Inflammatory macrophage treated with lipopolysaccharide for 4 hours (primary cell): ENCODE data around the gene NRXN3.
A peak's percentile ranks its signal among the peaks of the same experiment; 100 is the strongest.

Experiments used
- DNase-seq: peaks from one replicate; pipeline ENCODE4 v3.0.0-alpha.2; 2020

NRXN3 gene

DNA sequence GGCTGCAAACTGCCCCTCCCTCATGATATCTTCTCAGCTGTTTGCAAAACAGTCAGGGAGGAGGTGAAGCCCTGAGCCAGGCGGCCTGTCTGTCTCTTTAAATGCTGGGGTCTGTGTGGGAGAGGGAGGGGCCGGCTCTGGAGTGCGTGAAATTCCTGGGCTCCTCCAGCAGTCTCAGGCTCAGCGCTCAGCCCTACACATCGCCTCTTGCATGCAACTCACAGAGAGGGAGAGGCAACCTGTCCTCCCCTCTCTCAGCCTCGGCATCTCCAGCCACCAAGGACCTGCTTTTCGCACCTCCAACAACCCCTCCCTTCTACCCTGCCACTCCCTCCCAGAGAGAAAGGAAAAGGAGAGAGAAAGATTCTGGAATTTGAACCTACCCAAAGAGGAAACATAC lies at the start of gene NRXN3:
TSS of gene NRXN3 (plus strand) at position 171 of the 400 bp plus-strand sequence. CDS start 72,721 bp downstream, outside the sequence.
- DNase-seq = no peak

GRCh38 chr14:78122436-78122835 lies 47.7 kb upstream of the NRXN3 start:
- DNase-seq = no peak

DNA sequence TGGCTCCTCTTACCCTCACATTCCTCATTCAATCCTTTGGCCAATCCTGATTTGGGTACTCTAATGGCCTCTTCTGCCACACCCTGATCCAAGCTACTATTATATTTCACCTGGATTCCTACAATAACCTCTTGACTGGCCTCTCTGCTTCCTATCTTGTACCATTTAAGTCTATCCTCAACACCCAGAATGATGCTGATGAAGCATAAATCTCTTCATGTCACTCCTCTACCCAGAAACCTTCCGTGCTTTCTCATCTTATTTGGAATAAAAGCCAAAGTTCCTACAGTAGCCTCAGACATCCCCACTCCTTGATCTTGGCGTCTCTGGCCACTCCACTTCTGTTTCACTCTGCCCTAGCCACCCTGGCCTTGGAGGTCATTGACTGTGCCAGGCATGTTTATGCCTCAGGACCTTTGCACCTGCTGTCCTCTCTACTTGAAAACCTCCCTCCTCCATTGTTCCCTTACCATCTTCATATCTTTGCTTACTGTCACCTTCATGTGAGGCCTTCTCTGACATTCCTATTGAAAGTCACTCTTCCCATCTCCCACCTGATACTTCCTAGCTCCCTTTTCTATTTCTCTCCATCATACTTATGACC lies 46.4 kb upstream of the NRXN3 start:
- DNase-seq = no peak

GRCh38 chr14:78127961-78128360 lies 42.2 kb upstream of the NRXN3 start:
- DNase-seq = no peak

GRCh38 chr14:78129375-78129774 lies 40.8 kb upstream of the NRXN3 start:
- DNase-seq = no peak

DNA sequence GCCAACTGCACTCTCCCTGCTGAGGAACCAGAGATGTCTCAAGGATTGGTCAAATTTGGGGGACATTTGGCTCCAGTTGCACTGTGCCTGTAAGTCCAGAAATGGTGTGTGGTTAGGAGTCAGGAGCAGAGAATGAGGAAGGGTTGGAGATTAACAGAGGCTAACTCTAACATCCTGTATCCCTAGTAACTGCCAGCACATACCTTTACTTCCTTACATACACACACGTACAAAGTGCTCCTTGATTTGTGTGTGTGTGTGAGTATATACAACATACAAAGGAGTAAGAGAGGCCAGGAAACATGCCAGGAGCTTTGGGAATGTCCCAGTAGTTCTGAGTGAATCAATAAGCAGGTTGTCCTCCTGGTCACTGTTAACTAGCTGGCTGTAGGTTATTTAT lies 39.8 kb upstream of the NRXN3 start:
- no peak for DNase-seq

DNA sequence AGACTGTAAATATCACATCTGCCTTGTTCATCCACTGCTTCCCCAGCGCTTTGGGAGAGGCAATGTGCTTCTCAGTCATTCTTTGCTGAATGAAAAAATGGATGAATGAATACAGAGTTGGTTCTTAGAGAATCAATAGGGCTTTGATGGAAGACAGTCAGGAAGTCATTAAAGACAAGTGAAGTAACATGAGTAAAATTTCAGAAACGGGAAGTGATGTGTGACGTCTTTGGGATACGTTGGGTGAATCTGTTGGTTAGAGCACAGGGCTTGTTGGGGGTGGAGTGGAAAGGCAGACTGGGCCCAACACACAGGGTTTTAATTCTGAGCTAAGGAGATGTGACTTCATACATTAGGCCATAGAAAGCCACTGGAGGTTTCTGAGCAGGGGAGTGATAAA lies 39.0 kb upstream of the NRXN3 start:
- DNase-seq = no peak

- DNase-seq = no peak
Observed at GRCh38 chr14:78131616-78132015, 38.6 kb upstream of the NRXN3 start.

DNA sequence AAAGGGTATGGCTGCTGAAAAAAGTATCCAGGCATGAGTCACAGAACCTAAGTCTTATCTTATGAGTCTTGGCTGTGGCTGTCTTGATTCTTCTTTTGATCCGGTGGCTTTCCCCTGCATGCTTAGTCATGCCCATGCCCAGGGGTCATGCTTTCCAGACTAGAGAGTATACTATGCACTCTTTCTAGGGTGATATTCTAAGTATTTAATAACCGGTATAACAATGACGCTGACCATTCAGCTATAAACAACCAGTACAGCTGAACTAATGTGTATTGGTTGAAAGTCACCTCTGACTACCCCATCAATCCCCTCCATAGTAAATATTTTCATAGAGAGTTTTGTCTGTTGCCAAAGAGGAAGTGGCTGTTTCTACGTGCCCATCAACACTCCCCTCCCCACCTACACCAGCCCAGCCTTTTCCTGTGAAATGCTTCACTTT lies 34.7 kb upstream of the NRXN3 start:
- DNase-seq = no peak

DNA sequence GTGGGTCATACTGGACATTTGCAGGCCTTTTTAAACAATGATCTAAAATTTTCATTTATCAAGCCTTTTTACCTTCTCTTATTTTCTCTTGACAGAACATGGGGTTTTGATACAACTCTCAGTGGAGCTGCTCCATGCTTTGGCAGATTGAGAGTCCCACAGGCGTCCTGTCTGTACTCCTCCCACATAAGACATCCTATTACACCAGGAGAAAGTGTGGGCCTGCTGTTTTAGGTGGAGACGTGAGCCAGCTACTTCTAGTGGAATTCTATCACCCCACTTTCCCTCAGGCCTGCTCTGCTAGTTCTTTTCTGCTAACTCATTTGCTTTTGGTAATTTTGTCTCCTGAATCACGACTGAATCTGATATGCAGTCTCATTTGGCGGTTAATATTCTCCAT lies 33.5 kb upstream of the NRXN3 start:
- no peak for DNase-seq

DNA sequence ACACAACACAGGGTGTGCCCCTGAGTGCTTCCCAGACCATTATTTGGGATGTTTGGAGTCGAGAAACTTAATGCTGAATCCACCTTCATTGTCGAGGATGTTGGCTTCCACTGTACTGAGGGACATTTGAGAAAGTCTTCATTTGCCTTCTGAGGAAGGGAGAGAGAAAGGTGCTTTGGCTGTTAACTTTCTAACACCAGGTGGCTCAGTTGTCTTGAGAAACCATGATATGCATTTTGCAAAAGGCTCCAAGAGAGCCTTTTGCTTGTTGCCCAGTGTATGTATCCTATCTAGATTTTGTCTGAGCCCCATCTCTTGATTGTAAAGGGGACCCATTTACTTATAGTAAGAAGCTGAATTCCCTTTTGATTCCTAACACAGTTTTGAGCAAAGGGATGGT lies 28.6 kb upstream of the NRXN3 start:
- DNase-seq = no peak

DNA sequence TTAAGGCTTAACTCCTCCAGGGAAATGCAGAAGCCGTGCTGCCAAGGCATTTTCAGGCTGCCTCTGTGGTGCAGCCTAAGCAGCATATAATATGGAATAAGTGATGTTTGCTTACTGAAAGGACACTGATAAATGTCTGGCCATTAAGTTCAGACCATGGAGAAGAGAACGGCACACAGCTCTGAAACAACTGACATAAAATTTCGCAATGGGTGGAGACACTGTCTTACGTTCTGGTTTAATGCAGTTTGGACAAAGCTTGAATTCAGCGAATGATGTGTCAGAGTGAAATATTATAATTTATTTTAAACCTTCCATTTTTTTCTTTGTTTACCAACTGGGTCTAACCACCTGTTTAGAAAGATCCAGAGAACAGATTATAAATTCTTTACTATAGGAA lies 27.2 kb upstream of the NRXN3 start:
- no peak for DNase-seq

- peak; percentile 43 for DNase-seq
Observed at GRCh38 chr14:78143489-78144145, 26.6 kb upstream of the NRXN3 start.

DNA sequence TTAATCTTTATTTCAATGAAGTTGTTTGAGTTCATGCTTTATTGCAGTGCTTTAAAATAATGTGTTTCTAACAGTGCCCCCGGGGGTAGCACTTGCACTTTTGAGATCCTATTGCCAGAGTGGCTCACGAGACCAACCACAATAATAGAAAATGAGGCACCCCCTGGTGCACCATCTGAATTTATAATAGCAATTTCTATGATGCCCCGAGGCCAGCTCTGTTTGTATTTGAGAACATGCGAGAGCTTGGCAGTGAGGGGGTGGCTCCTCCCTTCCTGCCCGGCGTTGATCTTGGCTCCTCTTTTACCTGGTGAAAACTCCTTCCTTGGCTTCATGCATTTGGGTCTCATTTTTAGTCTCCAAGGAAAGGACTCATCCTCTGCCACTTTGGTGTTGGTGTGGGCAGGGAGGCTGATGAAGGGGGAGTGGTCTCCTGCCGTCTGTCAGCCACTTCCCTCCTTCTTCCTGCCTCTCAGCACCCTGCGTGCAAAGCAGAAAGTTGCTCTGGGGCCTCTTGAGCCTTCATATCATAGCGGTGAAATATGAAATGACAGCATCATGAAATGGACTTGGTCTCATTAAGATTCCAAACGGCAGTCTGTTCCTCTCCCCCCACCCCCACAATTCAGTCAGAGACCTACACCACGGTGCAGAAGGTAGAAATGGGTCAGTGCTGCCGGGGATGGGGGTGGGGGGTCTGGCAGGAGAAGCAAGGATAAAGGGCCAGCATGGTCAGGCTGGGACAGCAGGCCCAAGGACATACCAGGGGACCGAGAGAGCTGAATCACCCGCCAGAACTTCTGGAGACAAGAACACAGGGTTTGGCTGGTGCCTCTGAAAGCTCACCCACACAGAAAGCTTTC lies 17.7 kb upstream of the NRXN3 start:
- no peak for DNase-seq

- no peak for DNase-seq
Observed at GRCh38 chr14:78153064-78153341, 17.2 kb upstream of the NRXN3 start.

GRCh38 chr14:78154827-78155226 lies 15.3 kb upstream of the NRXN3 start:
- DNase-seq = no peak

- no peak for DNase-seq
Observed at GRCh38 chr14:78156196-78156595, 14.0 kb upstream of the NRXN3 start.

DNA sequence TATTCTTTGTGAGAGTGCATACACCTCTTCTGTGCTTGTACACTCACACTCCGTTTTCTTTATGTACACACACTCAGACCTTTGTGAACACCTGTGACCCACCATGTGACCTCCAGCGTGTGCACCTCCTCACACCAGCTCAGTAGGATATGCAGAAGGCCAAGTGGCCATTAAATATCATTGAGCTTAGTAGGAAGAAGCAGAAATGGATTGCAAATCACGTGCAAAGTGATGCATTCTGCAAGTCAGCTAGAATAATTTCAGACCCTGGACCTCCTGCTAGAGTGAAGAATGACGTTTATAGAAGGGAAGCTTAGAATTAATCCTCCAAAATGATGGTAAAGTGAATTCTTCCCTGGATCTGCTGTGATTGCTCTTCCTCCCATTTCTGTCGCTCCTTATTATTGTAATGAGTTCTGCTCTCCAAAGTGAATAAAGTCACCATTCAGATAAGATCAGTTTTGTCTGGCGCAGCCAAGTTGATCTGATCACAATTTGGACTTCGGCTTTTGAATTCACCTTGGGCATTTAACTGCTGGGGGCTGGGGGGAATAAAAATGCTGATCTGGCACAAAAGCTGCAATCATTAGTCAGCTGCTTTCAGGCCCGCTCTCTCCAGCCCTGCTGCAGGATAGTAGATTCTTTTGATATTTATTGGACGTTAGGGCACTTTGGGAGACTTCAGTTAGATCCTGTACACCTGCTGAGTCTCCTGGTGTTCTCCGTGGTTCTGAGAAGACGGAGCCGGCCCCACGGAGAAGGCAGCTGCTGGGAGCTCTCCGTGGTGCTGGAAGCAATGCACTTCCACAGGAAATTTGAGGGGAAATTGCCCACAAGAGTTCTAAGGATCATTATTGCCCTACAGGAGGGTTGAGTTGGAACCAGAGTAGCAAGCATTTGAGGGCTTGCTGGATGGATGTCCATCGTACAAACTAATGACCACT lies 12.4 kb upstream of the NRXN3 start:
- DNase-seq = peak; percentile 6

GRCh38 chr14:78162202-78162601 lies 8.0 kb upstream of the NRXN3 start:
- DNase-seq = peak; percentile 8

DNA sequence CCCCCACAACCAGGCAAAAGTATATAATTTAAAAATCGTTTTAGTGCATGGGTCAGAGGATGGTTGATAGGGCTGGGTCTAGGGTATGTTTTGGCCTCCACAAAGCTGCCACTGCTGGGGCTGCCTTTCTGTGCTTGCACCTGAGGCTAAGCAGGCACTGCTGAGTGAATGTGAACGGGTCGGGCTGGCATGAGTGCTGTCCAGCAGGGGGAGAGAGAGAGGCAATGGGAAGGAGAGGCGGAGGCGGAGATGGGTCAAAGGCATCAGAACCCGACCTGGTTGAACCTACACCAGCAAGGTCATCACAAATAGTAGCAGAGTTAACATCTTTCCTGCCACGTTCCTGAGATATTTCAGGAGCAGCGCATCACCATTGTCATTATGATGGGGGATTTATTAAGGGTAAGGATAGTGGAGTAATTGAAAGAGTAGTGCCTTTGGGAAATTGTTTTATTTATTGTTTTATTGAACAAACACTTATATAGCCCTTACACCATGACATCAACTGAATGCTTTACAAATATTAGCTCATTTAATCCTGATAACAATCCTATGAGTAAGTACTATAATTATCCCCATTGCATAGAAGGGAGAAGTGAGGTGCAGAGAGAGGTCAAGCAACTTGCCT lies 5.8 kb upstream of the NRXN3 start:
- no peak for DNase-seq

DNA sequence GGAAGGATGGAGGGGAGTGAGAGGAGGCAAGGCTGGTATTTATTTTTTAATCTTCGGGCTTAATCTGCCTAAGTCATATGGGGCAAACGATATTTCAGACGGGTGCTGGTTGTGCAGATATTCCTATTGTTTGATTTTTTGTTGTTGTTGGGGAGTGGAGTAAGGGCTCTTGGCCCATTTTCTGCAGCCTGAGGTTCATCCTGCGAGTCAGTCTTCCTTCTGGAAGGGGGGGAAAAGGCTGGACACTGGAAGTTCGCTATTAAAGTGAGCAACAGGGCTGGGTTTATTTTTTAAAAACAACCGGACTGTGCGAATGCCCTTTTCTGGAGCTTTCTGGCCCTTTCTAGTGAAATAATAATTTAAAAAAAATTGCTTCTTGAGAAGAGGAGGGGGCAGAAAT lies 2.3 kb downstream of the NRXN3 start:
- DNase-seq = no peak

DNA sequence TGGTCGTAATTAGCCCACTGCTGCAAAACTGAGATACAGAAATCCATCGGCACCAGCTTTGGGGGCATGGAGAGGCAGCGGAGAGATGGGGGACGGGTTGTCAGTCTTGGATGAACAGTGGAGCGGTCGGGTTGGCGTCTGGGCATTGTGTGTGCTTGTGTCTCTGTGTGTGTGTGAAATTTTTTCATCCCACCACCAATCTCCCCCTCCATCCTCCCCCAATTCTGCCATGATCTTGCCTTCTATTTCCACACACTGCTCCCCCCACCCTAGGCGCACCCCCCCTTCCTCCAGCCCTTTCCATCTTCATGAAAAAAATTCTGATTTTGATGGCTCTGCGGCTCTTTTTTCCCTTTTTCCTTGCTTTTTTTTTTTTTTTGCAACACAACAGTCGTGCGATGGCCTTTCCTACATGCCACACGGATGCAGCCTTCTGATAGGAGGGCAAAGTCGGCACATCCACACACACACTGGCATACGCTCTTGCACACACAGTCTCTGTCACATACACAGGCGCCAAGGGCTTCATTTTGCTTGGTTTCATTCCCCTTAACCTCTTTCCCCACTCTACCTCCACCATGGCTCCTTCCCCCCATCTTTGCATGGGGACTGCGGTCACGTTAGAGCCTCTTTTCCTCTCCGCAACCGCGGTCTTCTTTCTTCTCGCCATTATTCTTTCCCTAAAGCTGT lies 3.3 kb downstream of the NRXN3 start:
- DNase-seq = no peak
